Uterus (tissue), 2 donors: Measurements from ENCODE around the gene RIC8B.

ENCODE experiments used
- CTCF ChIP-seq, 4 experiments: fragments of 200-600 bp in 2 of 4; fragments of 450-650 bp in 2 of 4; sonication (generic) in 2 of 4; IDR thresholded peaks; one replicate each; pipeline ENCODE4 v1.5.1; 2016 to 2019; ENCODE audit warnings: antibody characterized with exemption in 4 of 4, mild to moderate bottlenecking in 2 of 4, moderate library complexity in 1 of 4
- POLR2A ChIP-seq, 2 donors: fragments of 450-650 bp; IDR thresholded peaks; one replicate each; pipeline ENCODE4 v1.6.1; 2016; ENCODE audit warnings: antibody characterized with exemption in 2 of 2, mild to moderate bottlenecking in 1 of 2, moderate library complexity in 1 of 2

DNA sequence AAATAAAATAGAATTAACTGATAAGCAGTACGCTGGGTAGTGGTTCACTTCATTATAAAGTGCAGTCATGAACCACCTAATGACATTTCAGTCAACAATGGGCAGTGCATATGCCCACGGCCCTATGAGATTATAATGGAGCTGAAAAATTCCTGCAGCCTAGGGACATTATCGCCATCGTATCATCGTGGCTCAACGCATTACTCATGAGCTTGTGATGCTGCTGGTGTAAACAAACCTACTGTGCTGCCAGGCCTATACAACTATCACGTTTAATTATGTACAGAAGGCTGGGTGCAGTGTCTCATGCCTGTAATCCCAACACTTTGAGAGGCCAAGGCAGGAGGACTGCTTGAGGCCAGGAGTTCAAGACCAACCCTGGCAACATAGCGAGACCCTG is 119.0 kb downstream of the RIC8B start:
- TF ChIP-seq POLR2A (IDR thresholded peaks at IDR 0.05): no peak
- TF ChIP-seq CTCF (IDR thresholded peaks at IDR 0.05): no peak
